ENCODE data around the gene EIF4B.

Gene EIF4B

DNA sequence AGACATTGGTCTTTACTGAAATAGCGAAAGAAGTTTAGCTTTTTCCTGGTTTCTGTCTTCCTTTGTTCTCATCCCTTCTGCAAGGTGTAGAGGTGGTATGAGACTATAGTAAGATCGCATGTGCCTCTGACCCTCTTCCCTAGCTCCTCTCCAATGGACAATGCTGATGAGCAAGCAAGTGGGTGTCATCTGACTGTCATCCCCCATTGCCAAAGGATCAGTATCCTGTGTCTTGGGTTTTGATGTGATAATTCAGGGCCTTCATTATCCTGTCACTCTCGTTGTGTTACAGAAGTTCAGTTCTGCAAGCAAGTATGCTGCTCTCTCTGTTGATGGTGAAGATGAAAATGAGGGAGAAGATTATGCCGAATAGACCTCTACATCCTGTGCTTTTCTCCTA is 33.6 kb downstream of the EIF4B start:
- H3K36me3 ChIP-seq (ENCODE audit: control insufficient read depth, insufficient read depth, low read length): peaks cover 28% of the 10 kb centered on the region
- no peak overlapping the region for H3K27ac ChIP-seq (ENCODE audit: low read depth, low read length)
- H3K27me3 ChIP-seq (ENCODE audit: control insufficient read depth, insufficient read depth, low read length): no peaks in the 10 kb centered on the region
- no peak overlapping the region for H3K9ac ChIP-seq (ENCODE audit: low read length)
- no peaks in the 10 kb centered on the region for H3K4me1 ChIP-seq (ENCODE audit: control insufficient read depth, insufficient read depth, low read length)
- no peak overlapping the region for H3K4me3 ChIP-seq (ENCODE audit: low read length)

DNA sequence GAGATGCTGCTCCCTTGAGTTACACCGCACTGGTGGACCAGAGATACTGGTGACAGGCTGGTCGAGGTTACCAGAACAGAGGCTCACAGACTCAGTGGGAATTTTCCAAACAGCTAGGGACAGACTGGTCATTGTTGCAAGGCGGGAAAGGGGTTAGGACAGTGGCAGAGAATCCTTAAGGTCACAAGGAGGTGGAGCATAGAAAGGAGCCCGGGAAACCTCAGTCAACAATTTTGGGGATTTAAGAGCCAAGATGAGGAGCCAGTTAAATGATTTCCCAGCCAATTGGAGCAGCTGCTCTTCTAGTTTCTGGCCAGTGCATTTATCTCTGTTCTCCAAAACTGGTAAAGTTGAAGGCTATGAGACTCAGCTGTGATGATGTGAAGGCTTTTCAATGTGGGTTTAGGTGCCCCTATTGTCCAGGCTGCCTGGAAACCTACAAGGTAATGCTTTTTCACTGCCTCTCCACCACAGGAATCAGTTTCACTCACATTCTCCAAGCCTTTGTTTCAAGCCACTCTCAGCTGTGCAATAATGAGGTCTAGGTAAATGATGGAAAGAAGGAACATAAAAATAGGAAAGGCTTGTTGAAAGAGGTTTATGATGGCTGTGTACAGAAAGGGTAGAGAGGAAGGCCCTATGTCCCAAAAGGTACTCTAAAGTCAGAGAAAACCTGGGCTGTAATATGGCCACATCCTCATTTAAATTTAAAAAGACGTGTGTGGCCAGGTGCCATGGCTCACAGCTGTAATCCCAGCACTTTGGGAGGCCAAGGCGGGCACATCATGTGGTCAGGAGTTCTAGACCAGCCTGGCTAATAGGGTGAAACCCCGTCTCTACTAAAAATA is 36.6 kb downstream of the EIF4B start:
- Histone ChIP-seq H3K27ac (ENCODE audit: low read depth, low read length) (no peak overlapping the region), H3K9ac (ENCODE audit: low read length) (no peak overlapping the region), H3K4me1 (ENCODE audit: control insufficient read depth, insufficient read depth, low read length) (peaks cover 5% of the 10 kb centered on the region), H3K27me3 (ENCODE audit: control insufficient read depth, insufficient read depth, low read length) (no peaks in the 10 kb centered on the region), H3K4me3 (ENCODE audit: low read length) (no peak overlapping the region), H3K36me3 (ENCODE audit: control insufficient read depth, insufficient read depth, low read length) (peaks cover 10% of the 10 kb centered on the region)

DNA sequence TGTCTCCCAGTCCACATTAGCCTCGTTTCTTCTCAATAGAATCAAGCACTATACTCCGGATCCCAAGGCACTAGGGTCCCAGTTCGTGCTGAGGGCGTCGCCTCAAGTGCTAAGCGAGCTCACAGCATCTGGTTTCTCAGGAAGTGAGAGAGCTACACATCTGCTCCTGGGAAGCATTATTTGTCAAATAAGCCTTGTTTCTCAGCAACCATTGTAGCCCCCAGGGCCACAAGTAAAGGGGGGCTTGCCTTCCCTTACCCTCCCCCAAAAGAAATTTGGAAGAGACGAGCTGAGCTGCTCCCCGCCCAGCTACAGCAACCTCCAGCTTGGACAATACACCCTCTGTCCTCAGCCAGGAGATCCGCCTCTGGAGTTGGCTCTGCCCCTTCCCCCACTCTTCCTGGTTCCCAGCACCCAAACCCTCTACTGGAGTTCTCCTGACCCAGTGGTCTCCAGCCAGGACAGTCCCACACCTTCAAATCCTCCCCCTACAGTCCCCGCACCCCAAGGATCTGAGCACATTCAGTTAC is 37.9 kb downstream of the EIF4B start:
- Histone ChIP-seq H3K4me3 (ENCODE audit: low read length) (peak overlapping the region; percentile 16), H3K27ac (ENCODE audit: low read depth, low read length) (peak overlapping the region; percentile 13), H3K9ac (ENCODE audit: low read length) (no peak overlapping the region)

DNA sequence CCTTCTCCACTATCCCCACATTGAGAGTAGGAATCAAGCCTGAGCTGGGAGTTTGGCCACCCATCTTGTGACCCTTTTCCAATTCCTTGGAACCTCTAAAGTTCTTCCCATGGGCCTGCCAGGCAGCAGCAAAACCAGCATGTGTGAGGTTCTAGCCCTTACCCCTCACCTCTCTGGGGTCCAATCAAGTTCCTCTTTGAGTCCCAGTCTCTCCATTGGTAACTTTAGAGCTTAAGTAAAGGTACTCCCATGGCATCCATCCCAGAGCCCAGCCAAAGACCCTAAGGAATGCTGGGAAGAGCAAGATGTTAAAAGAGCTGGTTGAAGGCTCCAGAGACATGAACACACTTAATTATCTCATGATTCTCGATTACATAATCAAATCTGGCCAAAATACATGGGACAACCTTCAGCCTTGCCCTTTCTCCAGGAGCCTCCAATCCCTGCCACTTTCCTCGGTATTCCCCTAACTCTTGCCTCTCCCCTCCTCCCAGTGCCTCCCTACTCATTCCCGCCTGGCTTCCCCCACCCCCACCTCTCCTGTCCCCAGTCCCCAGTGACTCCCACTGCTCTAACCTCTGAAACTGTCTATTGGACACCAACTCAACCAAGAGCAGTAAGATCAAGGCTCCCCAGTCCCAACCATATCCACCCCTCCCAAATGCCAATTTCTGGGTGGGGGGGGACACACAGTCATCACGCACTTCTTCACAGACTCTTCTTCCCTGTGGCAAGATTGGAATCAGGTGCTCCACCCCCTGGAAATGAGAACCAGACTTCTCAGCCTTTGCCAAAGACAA is 38.8 kb downstream of the EIF4B start:
- H3K4me3 ChIP-seq (ENCODE audit: low read length): no peak overlapping the region
- H3K4me1 ChIP-seq (ENCODE audit: control insufficient read depth, insufficient read depth, low read length): peaks cover 24% of the 10 kb centered on the region
- H3K27me3 ChIP-seq (ENCODE audit: control insufficient read depth, insufficient read depth, low read length): no peaks in the 10 kb centered on the region

More for the DNA sequence above, 37.9 kb downstream of the EIF4B start:
- peaks cover 7% of the 10 kb centered on the region for H3K36me3 ChIP-seq (ENCODE audit: control insufficient read depth, insufficient read depth, low read length)
- H3K4me1 ChIP-seq (ENCODE audit: control insufficient read depth, insufficient read depth, low read length): peaks cover 18% of the 10 kb centered on the region
- no peaks in the 10 kb centered on the region for H3K27me3 ChIP-seq (ENCODE audit: control insufficient read depth, insufficient read depth, low read length)

DNA sequence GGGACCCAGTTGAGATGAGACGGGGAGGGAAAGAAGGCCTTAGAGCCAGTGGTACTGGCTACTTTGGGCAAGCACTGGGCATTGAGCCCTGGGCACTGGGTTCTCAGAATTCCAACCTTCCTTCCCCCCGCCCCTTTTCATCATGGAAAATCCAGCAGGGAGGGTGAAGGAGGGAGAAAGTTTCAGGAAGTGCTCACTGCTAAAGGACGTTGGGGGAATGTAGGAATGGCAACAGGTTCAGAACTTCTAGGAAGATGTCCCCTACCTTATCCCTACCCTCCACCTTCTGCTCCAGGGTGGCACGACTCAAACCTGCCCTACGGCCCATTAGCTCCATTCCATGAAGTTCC is 39.4 kb downstream of the EIF4B start:
- Histone ChIP-seq H3K9ac (ENCODE audit: low read length) (no peak overlapping the region), H3K4me3 (ENCODE audit: low read length) (peak overlapping the region; percentile 98), H3K4me1 (ENCODE audit: control insufficient read depth, insufficient read depth, low read length) (peaks cover 27% of the 10 kb centered on the region), H3K36me3 (ENCODE audit: control insufficient read depth, insufficient read depth, low read length) (no peaks in the 10 kb centered on the region), H3K27me3 (ENCODE audit: control insufficient read depth, insufficient read depth, low read length) (no peaks in the 10 kb centered on the region), H3K27ac (ENCODE audit: low read depth, low read length) (peak overlapping the region; percentile 96)

More for the DNA sequence above, 38.8 kb downstream of the EIF4B start:
- Histone ChIP-seq H3K9ac (ENCODE audit: low read length) (no peak overlapping the region), H3K27ac (ENCODE audit: low read depth, low read length) (peak overlapping the region; percentile 96), H3K36me3 (ENCODE audit: control insufficient read depth, insufficient read depth, low read length) (no peaks in the 10 kb centered on the region)

DNA sequence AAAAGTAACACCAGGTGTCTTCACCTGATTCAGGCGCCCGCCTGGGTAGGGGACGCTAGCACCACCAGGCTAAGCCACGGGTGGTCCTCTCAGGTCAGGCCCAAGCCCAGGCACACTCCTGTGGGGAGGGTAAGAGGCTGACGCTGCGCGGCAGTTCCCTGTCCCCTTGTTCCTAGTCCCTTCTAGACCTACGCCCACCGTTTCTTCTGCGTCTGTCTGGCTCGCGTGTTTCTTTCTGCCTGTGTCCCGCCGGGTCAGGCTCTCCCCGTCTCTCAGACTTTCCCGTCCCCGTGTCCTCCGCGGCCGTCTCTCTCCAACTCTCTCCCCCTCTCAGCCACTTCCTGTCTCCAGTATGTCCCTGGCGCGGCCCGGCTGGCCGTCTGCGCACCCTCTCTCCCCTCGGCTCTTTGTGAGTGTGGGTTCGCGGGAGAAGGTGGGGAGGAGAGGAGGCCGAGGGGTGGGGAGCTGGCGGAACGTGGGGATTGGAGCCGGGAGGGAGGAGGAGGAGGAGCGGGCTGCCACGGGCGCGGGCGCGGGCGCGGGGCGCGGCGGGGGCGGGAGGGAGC is 40.5 kb downstream of the EIF4B start:
- H3K4me1 ChIP-seq (ENCODE audit: control insufficient read depth, insufficient read depth, low read length): peaks cover 37% of the 10 kb centered on the region

DNA sequence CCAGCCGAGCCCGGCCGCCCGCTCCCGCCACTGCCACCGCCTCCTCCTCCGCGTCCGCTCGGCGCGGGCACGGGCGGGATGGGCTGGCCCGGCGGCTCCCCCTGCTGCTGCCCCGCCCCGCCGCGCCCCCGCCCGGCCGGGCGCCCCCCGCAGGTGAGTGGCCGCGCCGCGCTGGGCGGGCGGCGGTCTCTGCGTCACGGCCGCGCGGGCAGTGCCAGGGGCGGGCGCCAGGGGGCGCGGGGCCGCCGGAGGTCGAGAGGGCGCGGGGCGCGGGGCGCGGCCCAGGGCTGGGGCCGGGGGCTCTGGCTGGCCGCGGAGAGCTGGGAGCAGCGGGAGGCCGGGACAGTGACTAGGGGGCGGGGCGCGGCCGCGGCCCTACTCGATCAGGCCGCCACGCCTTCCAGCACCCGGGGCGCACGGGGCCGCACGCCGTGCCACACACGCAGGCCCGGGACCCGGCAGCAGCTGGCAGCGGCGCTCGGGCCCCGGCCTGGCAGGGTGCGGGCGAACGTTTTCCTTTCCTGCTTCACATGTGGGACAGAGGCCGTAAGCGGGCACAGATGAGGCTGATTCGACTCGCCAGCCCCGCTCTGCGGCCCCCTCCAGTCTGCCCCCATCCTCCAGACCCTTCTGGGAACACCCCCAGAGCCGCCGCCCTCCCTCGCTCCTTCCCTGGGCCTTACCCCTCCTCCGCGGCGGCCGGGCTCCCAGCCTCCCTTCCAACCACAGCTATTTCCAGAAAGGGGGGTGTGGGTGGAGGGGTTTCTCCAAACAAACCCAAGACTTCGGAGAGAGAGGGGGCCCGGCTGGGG is 41.2 kb downstream of the EIF4B start:
- Histone ChIP-seq H3K36me3 (ENCODE audit: control insufficient read depth, insufficient read depth, low read length) (peaks cover 2% of the 10 kb centered on the region), H3K27me3 (ENCODE audit: control insufficient read depth, insufficient read depth, low read length) (no peaks in the 10 kb centered on the region), H3K4me1 (ENCODE audit: control insufficient read depth, insufficient read depth, low read length) (peaks cover 44% of the 10 kb centered on the region), H3K4me3 (ENCODE audit: low read length) (peak overlapping the region; percentile 53), H3K9ac (ENCODE audit: low read length) (peak overlapping the region; percentile 45), H3K27ac (ENCODE audit: low read depth, low read length) (peak overlapping the region; percentile 96)

More for the DNA sequence above, 40.5 kb downstream of the EIF4B start:
- Histone ChIP-seq H3K27me3 (ENCODE audit: control insufficient read depth, insufficient read depth, low read length) (no peaks in the 10 kb centered on the region), H3K4me3 (ENCODE audit: low read length) (peak overlapping the region; percentile 98), H3K9ac (ENCODE audit: low read length) (peak overlapping the region; percentile 99), H3K36me3 (ENCODE audit: control insufficient read depth, insufficient read depth, low read length) (no peaks in the 10 kb centered on the region), H3K27ac (ENCODE audit: low read depth, low read length) (peak overlapping the region; percentile 96)

DNA sequence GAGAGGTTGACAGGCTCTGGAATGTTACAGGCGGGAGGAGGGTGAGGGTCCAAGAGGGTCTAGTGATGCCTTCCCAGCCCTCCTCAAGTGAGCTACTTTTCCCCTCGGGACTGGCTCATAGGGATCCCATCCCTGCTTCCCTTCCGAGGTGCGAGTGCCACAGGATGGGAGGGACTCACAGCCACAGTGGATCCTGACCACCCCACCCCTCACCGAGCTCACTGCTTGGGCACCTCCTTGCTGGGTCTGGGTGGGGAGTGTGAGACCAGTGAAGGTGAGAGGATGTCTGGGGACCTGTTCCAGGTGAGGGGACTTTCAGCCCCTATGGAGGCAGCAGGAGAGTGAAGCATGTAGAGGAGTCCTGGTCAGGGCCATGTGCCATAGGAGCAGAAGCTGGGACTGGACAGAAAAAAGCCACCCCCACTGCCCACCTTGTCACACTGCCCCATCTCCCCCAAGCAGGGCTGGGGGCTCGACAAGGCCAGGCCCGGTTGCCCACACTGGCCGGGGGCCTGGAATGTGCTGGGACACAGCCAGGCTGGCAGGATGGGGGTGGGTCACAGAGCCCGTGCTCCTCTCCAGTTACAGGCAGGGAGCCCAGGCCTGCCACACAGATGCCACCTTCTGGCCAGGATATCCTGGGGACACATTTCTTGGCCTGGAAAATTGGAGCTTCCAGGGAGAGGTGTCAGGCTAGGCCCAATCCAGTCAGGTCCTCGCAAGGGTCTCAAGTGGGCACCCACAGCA is 42.0 kb downstream of the EIF4B start:
- Histone ChIP-seq H3K27me3 (ENCODE audit: control insufficient read depth, insufficient read depth, low read length) (no peaks in the 10 kb centered on the region), H3K9ac (ENCODE audit: low read length) (peak overlapping the region; percentile 32), H3K4me1 (ENCODE audit: control insufficient read depth, insufficient read depth, low read length) (peaks cover 48% of the 10 kb centered on the region), H3K4me3 (ENCODE audit: low read length) (peak overlapping the region; percentile 53), H3K36me3 (ENCODE audit: control insufficient read depth, insufficient read depth, low read length) (peaks cover 2% of the 10 kb centered on the region), H3K27ac (ENCODE audit: low read depth, low read length) (peak overlapping the region; percentile 96)

DNA sequence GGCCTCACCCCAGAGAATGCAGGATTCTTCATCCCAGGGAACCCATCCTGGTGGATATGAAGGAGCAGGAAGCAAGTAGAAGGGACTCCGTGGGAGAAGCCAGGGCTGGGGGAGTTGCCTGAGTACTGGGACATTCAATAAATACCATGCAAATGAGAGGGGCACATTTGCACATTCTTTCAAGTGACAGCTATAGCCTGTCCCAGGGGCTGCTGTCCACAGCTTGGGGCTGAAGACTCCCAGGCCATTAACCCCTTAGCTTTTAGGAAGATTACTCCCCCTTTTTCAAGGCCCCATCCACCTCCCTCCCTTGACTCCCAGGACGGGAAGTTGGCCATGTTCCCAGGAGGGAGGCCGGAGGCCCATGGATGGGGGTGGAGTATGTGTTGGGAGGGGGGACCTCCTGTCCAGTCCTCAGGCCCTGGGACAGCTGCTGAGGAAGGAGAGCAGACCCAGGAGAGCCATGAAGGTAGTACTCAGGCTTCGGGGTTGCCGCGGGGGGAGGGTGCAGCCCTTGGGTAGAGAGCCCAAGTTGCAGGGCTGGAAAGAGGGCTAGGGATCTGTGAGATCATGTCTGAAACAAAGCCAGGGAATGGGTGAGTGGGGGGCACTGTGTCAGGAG is 42.6 kb downstream of the EIF4B start:
- Histone ChIP-seq H3K9ac (ENCODE audit: low read length) (no peak overlapping the region), H3K27me3 (ENCODE audit: control insufficient read depth, insufficient read depth, low read length) (no peaks in the 10 kb centered on the region), H3K4me3 (ENCODE audit: low read length) (peak overlapping the region; percentile 53), H3K36me3 (ENCODE audit: control insufficient read depth, insufficient read depth, low read length) (peaks cover 2% of the 10 kb centered on the region), H3K27ac (ENCODE audit: low read depth, low read length) (peak overlapping the region; percentile 96), H3K4me1 (ENCODE audit: control insufficient read depth, insufficient read depth, low read length) (peaks cover 54% of the 10 kb centered on the region)

DNA sequence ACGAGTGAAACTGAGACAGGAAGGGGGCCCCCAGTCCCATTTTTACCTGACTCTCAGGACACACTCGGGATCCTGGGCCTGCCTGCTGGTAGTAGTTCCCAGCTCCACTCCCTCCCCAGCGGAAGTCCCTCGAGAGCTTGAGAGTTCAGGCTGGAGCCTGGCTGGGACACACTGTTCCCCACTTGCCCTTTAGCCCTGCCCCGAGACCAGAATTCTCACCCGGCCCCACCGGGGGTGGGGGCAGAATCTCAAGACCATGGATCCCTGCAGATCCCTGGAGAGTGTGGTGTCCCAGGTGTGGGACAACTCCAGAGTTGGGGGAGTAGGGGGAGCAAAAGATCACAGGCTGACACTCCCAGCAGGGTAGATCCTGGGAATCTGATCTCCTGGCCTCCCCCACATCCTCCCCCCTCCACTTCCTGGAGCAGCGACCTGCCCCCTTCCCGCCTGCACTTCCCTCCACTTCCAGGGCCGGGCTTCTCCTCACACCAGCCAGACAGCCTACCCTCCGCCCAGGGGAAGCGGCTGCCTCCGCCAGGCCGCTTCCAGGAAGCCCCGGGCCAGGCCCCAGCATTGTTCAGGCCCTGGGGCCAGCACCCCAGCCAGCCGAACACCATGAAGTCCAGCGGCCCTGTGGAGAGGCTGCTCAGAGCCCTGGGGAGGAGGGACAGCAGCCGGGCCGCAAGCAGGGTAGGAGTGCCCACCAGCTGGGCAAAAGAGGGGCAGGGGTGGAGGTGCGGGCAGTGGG is 43.5 kb downstream of the EIF4B start, which contains the start of gene TNS2:
TNS2 (plus strand) TSS at position 495 of the 748 bp plus-strand sequence; CDS start at position 616, 121 bp downstream.
- Histone ChIP-seq H3K9ac (ENCODE audit: low read length) (peak within 1 kb of the TSS; percentile 2), H3K36me3 (ENCODE audit: control insufficient read depth, insufficient read depth, low read length) (peaks cover 2% of the 10 kb centered on the region), H3K27ac (ENCODE audit: low read depth, low read length) (peak within 1 kb of the TSS; percentile 96), H3K27me3 (ENCODE audit: control insufficient read depth, insufficient read depth, low read length) (no peaks in the 10 kb centered on the region), H3K4me3 (ENCODE audit: low read length) (peak within 1 kb of the TSS; percentile 53), H3K4me1 (ENCODE audit: control insufficient read depth, insufficient read depth, low read length) (peaks cover 57% of the 10 kb centered on the region)
